OCI-LY1 (cell line): ENCODE measurements around the gene SMOC2.

Experiments
- CTCF ChIP-seq: fragments of 200-600 bp; sonication (generic), shearing (Covaris generic); IDR thresholded peaks from 2 replicates; pipeline ENCODE4 v1.5.1; 2017; ENCODE audit warnings: mild to moderate bottlenecking, antibody characterized with exemption, low read length, moderate library complexity, mixed read lengths
- EZH2 ChIP-seq: fragments of 200-600 bp; sonication (generic), shearing (Covaris generic); IDR thresholded peaks from 2 replicates; pipeline ENCODE4 v1.8.0; 2017; ENCODE audit warnings: borderline replicate concordance, mixed run types, mild to moderate bottlenecking, antibody characterized with exemption, low read length, moderate library complexity, mixed read lengths

DNA sequence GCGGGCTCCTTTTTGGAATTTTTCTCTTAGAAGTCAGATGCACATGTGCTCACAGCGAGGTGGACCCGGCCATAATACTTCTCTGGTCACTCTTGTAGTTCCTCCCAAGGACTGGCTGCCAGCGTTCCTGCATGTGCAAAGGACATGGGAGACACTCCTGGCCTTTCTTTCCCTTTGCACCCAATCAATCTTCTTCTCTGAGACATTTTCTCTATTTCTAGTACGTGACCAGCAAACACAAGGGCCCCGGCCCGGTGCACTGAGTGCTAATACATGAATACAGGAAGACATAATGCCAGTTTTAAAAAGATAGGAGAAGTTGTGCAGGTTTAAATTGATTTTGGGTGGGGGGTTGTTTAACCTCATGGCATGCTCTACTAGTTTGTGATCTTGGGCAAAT, 233.6 kb downstream of the SMOC2 start:
- TF ChIP-seq EZH2 (no peak), CTCF (no peak)
